ENCODE measurements around the gene TMIGD1. TPM values are rescaled to one million over a fixed set of nuclear protein-coding genes. Genes with fewer than 3 reads are reported as not detected.

Gene TMIGD1, protein sequence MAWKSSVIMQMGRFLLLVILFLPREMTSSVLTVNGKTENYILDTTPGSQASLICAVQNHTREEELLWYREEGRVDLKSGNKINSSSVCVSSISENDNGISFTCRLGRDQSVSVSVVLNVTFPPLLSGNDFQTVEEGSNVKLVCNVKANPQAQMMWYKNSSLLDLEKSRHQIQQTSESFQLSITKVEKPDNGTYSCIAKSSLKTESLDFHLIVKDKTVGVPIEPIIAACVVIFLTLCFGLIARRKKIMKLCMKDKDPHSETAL
- not detected in 2 replicates for total RNA-seq (2021)
- long read RNA-seq: 0 reads

DNA sequence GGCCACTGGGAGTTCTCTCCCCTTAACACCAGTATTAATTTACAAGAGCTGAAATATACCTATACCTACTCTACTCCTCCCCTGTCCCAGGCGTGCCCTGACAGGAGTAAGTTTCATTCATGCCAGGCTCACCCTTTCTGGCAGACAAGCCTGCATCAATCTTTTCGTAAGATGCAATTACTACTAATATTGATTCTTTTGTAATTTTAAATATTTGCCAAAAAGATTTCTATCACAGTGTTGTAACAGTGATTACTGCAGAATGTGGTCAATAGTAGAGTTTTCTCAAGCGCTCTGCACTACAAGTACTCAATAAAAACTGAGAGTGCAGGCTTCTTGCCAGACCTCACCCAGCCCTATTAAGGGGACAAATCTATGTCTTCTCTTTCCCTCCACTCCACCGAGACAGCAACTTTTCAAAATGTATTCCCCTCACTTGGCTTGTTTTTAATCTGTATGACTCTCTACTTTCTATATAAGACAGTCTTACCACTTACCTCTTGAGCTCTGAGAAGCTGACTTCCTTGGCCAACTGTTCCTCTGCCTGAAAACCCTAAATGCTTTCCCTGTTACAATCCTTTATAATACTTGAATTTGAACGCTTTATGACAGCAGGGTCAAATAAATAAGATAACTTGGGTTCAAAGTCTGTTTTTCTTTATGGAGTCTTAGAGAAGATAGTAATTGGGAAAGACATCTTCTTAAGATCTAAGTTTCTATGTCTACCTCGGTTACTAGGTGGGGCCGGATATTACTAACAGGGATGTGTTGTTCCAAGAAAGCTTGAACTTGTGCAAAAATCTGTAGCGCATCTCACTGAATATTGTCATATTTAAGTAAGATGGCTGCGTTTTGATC, at the start of gene TMIGD1:
TMIGD1 (minus strand) TSS at position 555 of the 858 bp plus-strand sequence. CDS start 1,924 bp downstream, outside the sequence.
- Histone ChIP-seq H3K23ac (ENCODE audit: insufficient read length, low read depth, low read length) (no peak within 1 kb of the TSS), H3K9me3 (ENCODE audit: control insufficient read depth, low read depth, low read length) (no peaks in the 10 kb centered on the region), H3K18ac (ENCODE audit: insufficient read length, low read depth, low read length) (no peak within 1 kb of the TSS), H2AK5ac (ENCODE audit: insufficient read length, low read length) (no peak within 1 kb of the TSS), H3K4me2 (ENCODE audit: insufficient read depth, insufficient read length, low read length) (no peak within 1 kb of the TSS), H3K4me1 (ENCODE audit: insufficient read depth, low read length) (no peaks in the 10 kb centered on the region), H4K91ac (ENCODE audit: insufficient read length, low read depth, low read length) (no peak within 1 kb of the TSS), H4K20me1 (ENCODE audit: control insufficient read depth, insufficient read depth, insufficient read length) (no peaks in the 10 kb centered on the region), H4K5ac (ENCODE audit: insufficient read length, low read depth, low read length) (no peak within 1 kb of the TSS), H2BK12ac (ENCODE audit: insufficient read length, low read depth, low read length) (no peak within 1 kb of the TSS), H3K4ac (ENCODE audit: low read depth, low read length) (no peak within 1 kb of the TSS), H2BK20ac (ENCODE audit: low read depth, low read length, poor library complexity, severe bottlenecking) (no peak within 1 kb of the TSS), H3K79me1 (ENCODE audit: insufficient read depth, low read depth, low read length, poor library complexity, severe bottlenecking) (no peaks in the 10 kb centered on the region), H2BK120ac (ENCODE audit: low read depth, low read length, poor library complexity, severe bottlenecking) (no peak within 1 kb of the TSS), H2AFZ (ENCODE audit: low read length) (no peak within 1 kb of the TSS), H3K79me2 (ENCODE audit: insufficient read depth, low read length) (no peaks in the 10 kb centered on the region), H3K23me2 (ENCODE audit: insufficient read length, low read depth, low read length, poor library complexity, severe bottlenecking) (no peaks in the 10 kb centered on the region), H2BK15ac (ENCODE audit: low read depth, low read length) (no peak within 1 kb of the TSS), H3K56ac (ENCODE audit: insufficient read length, low read depth, low read length) (no peak within 1 kb of the TSS), H3K27me3 (ENCODE audit: insufficient read depth, low read length) (no peaks in the 10 kb centered on the region), H4K8ac (replicated peaks; ENCODE audit: insufficient read length, low read depth, low read length) (no peak within 1 kb of the TSS), H2BK5ac (ENCODE audit: insufficient read length, low read length) (no peak within 1 kb of the TSS), H3K14ac (ENCODE audit: insufficient read depth, low read length) (no peak within 1 kb of the TSS), H3K9ac (ENCODE audit: extremely low read depth, insufficient read length, low read length) (no peak within 1 kb of the TSS), H3T11ph (ENCODE audit: low read length) (no peak within 1 kb of the TSS), H3K27ac (ENCODE audit: insufficient read length, low read depth, low read length) (no peak within 1 kb of the TSS)
- H3K4me3 Mint-ChIP-seq: no peak within 1 kb of the TSS
- TF ChIP-seq, protein P1, sequence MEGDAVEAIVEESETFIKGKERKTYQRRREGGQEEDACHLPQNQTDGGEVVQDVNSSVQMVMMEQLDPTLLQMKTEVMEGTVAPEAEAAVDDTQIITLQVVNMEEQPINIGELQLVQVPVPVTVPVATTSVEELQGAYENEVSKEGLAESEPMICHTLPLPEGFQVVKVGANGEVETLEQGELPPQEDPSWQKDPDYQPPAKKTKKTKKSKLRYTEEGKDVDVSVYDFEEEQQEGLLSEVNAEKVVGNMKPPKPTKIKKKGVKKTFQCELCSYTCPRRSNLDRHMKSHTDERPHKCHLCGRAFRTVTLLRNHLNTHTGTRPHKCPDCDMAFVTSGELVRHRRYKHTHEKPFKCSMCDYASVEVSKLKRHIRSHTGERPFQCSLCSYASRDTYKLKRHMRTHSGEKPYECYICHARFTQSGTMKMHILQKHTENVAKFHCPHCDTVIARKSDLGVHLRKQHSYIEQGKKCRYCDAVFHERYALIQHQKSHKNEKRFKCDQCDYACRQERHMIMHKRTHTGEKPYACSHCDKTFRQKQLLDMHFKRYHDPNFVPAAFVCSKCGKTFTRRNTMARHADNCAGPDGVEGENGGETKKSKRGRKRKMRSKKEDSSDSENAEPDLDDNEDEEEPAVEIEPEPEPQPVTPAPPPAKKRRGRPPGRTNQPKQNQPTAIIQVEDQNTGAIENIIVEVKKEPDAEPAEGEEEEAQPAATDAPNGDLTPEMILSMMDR (conservative IDR thresholded peaks at IDR 0.05): no peak
- peaks cover 10% of the 10 kb centered on the region; the same call in 1 of the 2 replicates for H3K27me3 Mint-ChIP-seq (ENCODE audit: low read depth)
- no peak for DNase-seq
- H3K36me3 Mint-ChIP-seq (ENCODE audit: insufficient read depth in 1 of 3, low read depth in 3 of 3): no peaks in the 10 kb centered on the region
- no peaks in the 10 kb centered on the region for H3K4me1 Mint-ChIP-seq
- WGBS (ENCODE audit: extremely low coverage, insufficient read length, low lambda C conversion rate): no CpG with 5 or more reads among the region's 9 CpGs
- no peaks in the 10 kb centered on the region for H3K9me3 Mint-ChIP-seq
- H3K27ac Mint-ChIP-seq: no peak within 1 kb of the TSS; a peak in 1 of 7 replicates
